ENCODE results near the gene NTPCR. TPM values are rescaled to one million over a fixed set of nuclear protein-coding genes. Genes with fewer than 3 reads are reported as not detected.

NTPCR gene
- total and polyA plus RNA-seq, 4 donors, result 31.2 to 66.2 (median 57.3) TPM

- 51% methylated on average over 2 of the region's 6 CpGs for WGBS (ENCODE audit: insufficient coverage)
- Histone ChIP-seq H3K4me3 (ENCODE audit: low read depth, low read length) (no peak overlapping the region), H3K36me3 (ENCODE audit: control insufficient read depth, insufficient read depth, low read length) (no peaks in the 10 kb centered on the region), H3K27ac (ENCODE audit: low read depth, low read length) (no peak overlapping the region), H3K4me1 (ENCODE audit: control insufficient read depth, insufficient read depth, low read length) (peaks cover 19% of the 10 kb centered on the region), H3K9me3 (ENCODE audit: control insufficient read depth, insufficient read depth, low read length) (no peaks in the 10 kb centered on the region), H3K27me3 (ENCODE audit: control insufficient read depth, insufficient read depth, low read length) (no peaks in the 10 kb centered on the region)
- DNase-seq (ENCODE audit: low read depth in 4 of 6, low spot score in 6 of 6), result no peak
Measured at GRCh38 chr1:233016798-233017197, 66.4 kb downstream of the NTPCR start.

DNA sequence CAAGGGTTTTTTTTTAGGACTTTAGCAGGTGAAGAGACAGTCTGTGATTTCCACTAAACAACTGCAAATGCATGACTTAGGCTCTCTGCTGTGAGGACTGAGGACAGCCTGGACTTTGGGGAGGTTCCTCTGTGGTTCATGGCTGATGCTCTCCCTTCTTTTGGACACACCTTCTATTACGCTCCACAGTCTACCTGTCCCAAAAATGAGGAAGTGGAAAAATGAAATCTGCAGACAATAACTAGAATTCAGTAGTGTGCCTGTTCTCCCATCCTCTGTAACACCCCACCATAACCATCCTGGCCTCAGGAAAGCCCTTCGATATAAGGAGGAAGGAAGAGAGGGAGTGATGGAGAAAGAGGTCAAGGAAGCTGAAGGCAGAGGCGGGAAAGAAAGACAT lies 68.7 kb downstream of the NTPCR start:
- H3K27ac ChIP-seq (ENCODE audit: low read depth, low read length), result no peak overlapping the region
- H3K9me3 ChIP-seq (ENCODE audit: control insufficient read depth, insufficient read depth, low read length), result no peaks in the 10 kb centered on the region
- peaks cover under 1% of the 10 kb centered on the region for H3K36me3 ChIP-seq (ENCODE audit: control insufficient read depth, insufficient read depth, low read length)
- 92% methylated on average over 1 of the region's 3 CpGs for WGBS (ENCODE audit: insufficient coverage)
- peaks cover 19% of the 10 kb centered on the region for H3K4me1 ChIP-seq (ENCODE audit: control insufficient read depth, insufficient read depth, low read length)
- DNase-seq (ENCODE audit: low read depth in 4 of 6, low spot score in 6 of 6), result no peak
- H3K27me3 ChIP-seq (ENCODE audit: control insufficient read depth, insufficient read depth, low read length), result no peaks in the 10 kb centered on the region
- no peak overlapping the region for H3K4me3 ChIP-seq (ENCODE audit: low read depth, low read length)

GRCh38 chr1:233019778-233020325 lies 69.4 kb downstream of the NTPCR start:
- DNase-seq (ENCODE audit: low read depth in 4 of 6, low spot score in 6 of 6), result peak in 2 of 6 donors; percentile 51
- Histone ChIP-seq H3K27ac (ENCODE audit: low read depth, low read length) (no peak overlapping the region), H3K27me3 (ENCODE audit: control insufficient read depth, insufficient read depth, low read length) (no peaks in the 10 kb centered on the region), H3K4me1 (ENCODE audit: control insufficient read depth, insufficient read depth, low read length) (peaks cover 19% of the 10 kb centered on the region), H3K4me3 (ENCODE audit: low read depth, low read length) (no peak overlapping the region), H3K9me3 (ENCODE audit: control insufficient read depth, insufficient read depth, low read length) (no peaks in the 10 kb centered on the region), H3K36me3 (ENCODE audit: control insufficient read depth, insufficient read depth, low read length) (peaks cover 3% of the 10 kb centered on the region)
- WGBS (ENCODE audit: insufficient coverage), result 27% methylated on average over 3 of the region's 12 CpGs

DNA sequence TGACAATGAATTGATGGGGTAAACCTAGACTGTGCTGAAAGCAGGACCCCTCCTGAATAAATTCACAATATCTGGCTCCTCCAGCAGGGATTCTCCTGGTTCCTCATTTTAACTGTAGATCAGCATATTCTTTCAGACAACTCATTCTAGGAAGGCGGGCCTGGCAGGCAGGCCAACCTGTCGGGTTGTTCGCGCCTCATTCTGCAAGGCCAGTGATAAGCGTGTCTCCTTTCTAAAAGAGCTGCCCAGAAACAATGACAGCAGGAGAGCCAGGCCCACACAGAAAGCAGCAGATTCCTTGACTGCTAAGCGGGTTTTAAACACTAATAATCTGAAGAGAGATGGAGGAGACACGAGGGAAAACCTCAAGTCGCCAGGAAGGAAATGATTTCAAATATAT lies 70.0 kb downstream of the NTPCR start:
- peaks cover 19% of the 10 kb centered on the region for H3K4me1 ChIP-seq (ENCODE audit: control insufficient read depth, insufficient read depth, low read length)
- DNase-seq (ENCODE audit: low read depth in 4 of 6, low spot score in 6 of 6), result peak in 2 of 6 donors; percentile 45 to 58
- 31% methylated on average over 5 of the region's 8 CpGs for WGBS (ENCODE audit: insufficient coverage)
- no peak overlapping the region for H3K27ac ChIP-seq (ENCODE audit: low read depth, low read length)
- H3K36me3 ChIP-seq (ENCODE audit: control insufficient read depth, insufficient read depth, low read length), result peaks cover 5% of the 10 kb centered on the region
- H3K9me3 ChIP-seq (ENCODE audit: control insufficient read depth, insufficient read depth, low read length), result no peaks in the 10 kb centered on the region
- no peaks in the 10 kb centered on the region for H3K27me3 ChIP-seq (ENCODE audit: control insufficient read depth, insufficient read depth, low read length)
- no peak overlapping the region for H3K4me3 ChIP-seq (ENCODE audit: low read depth, low read length)

DNA sequence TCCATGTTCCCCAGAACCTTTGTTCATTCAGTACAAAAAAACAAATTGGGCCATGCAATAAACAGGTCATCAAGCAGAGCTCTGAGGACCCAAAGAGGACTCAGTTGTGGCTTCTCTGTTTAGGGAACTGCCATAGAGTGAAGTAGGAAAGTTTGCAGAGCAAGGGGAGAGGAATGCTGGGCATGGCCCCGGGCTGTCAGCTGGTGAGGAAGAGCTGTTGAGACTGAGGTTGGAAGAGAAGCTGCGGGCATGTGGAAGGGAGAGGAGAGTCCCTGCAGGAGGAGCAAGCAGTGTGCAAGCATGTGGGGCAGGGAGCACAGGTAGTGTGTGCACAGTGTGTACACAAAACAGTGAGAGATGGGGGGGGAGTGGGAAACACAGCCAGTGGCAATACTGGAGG lies 71.8 kb downstream of the NTPCR start:
- H3K4me3 ChIP-seq (ENCODE audit: low read depth, low read length), result no peak overlapping the region
- no peaks in the 10 kb centered on the region for H3K9me3 ChIP-seq (ENCODE audit: control insufficient read depth, insufficient read depth, low read length)
- no peaks in the 10 kb centered on the region for H3K27me3 ChIP-seq (ENCODE audit: control insufficient read depth, insufficient read depth, low read length)
- H3K27ac ChIP-seq (ENCODE audit: low read depth, low read length), result no peak overlapping the region
- WGBS (ENCODE audit: insufficient coverage), result 96% methylated on average over 2 of the region's 2 CpGs
- DNase-seq (ENCODE audit: low read depth in 4 of 6, low spot score in 6 of 6), result no peak
- H3K36me3 ChIP-seq (ENCODE audit: control insufficient read depth, insufficient read depth, low read length), result peaks cover 5% of the 10 kb centered on the region
- H3K4me1 ChIP-seq (ENCODE audit: control insufficient read depth, insufficient read depth, low read length), result peaks cover 19% of the 10 kb centered on the region

- no peak for DNase-seq (ENCODE audit: low read depth in 4 of 6, low spot score in 6 of 6)
- H3K9me3 ChIP-seq (ENCODE audit: control insufficient read depth, insufficient read depth, low read length), result no peaks in the 10 kb centered on the region
- peaks cover 19% of the 10 kb centered on the region for H3K4me1 ChIP-seq (ENCODE audit: control insufficient read depth, insufficient read depth, low read length)
- no peak overlapping the region for H3K27ac ChIP-seq (ENCODE audit: low read depth, low read length)
- peaks cover 5% of the 10 kb centered on the region for H3K36me3 ChIP-seq (ENCODE audit: control insufficient read depth, insufficient read depth, low read length)
- no peaks in the 10 kb centered on the region for H3K27me3 ChIP-seq (ENCODE audit: control insufficient read depth, insufficient read depth, low read length)
- no peak overlapping the region for H3K4me3 ChIP-seq (ENCODE audit: low read depth, low read length)
- WGBS (ENCODE audit: insufficient coverage), result 89% methylated on average over 8 of the region's 9 CpGs
Measured at GRCh38 chr1:233024199-233024598, 73.8 kb downstream of the NTPCR start.

- 83% methylated on average over 8 of the region's 12 CpGs for WGBS (ENCODE audit: insufficient coverage)
Measured at GRCh38 chr1:233025157-233025556, 74.7 kb downstream of the NTPCR start.

GRCh38 chr1:233025567-233025966 lies 75.2 kb downstream of the NTPCR start:
- Histone ChIP-seq H3K4me1 (ENCODE audit: control insufficient read depth, insufficient read depth, low read length) (peaks cover 9% of the 10 kb centered on the region), H3K27me3 (ENCODE audit: control insufficient read depth, insufficient read depth, low read length) (no peaks in the 10 kb centered on the region), H3K9me3 (ENCODE audit: control insufficient read depth, insufficient read depth, low read length) (no peaks in the 10 kb centered on the region), H3K4me3 (ENCODE audit: low read depth, low read length) (no peak overlapping the region), H3K36me3 (ENCODE audit: control insufficient read depth, insufficient read depth, low read length) (peaks cover 5% of the 10 kb centered on the region), H3K27ac (ENCODE audit: low read depth, low read length) (no peak overlapping the region)
- no CpG with 5 or more reads among the region's 2 CpGs for WGBS (ENCODE audit: insufficient coverage)
- no peak for DNase-seq (ENCODE audit: low read depth in 4 of 6, low spot score in 6 of 6)

More at GRCh38 chr1:233025157-233025556, 74.7 kb downstream of the NTPCR start:
- H3K27ac ChIP-seq (ENCODE audit: low read depth, low read length), result no peak overlapping the region
- peak in 2 of 6 donors; percentile 38 to 77 for DNase-seq (ENCODE audit: low read depth in 4 of 6, low spot score in 6 of 6)
- H3K36me3 ChIP-seq (ENCODE audit: control insufficient read depth, insufficient read depth, low read length), result peaks cover 5% of the 10 kb centered on the region
- no peak overlapping the region for H3K4me3 ChIP-seq (ENCODE audit: low read depth, low read length)
- no peaks in the 10 kb centered on the region for H3K27me3 ChIP-seq (ENCODE audit: control insufficient read depth, insufficient read depth, low read length)
- H3K4me1 ChIP-seq (ENCODE audit: control insufficient read depth, insufficient read depth, low read length), result peaks cover 12% of the 10 kb centered on the region
- H3K9me3 ChIP-seq (ENCODE audit: control insufficient read depth, insufficient read depth, low read length), result no peaks in the 10 kb centered on the region

- Histone ChIP-seq H3K4me3 (ENCODE audit: low read depth, low read length) (no peak overlapping the region), H3K36me3 (ENCODE audit: control insufficient read depth, insufficient read depth, low read length) (peaks cover 5% of the 10 kb centered on the region), H3K9me3 (ENCODE audit: control insufficient read depth, insufficient read depth, low read length) (no peaks in the 10 kb centered on the region), H3K27me3 (ENCODE audit: control insufficient read depth, insufficient read depth, low read length) (no peaks in the 10 kb centered on the region), H3K4me1 (ENCODE audit: control insufficient read depth, insufficient read depth, low read length) (no peaks in the 10 kb centered on the region), H3K27ac (ENCODE audit: low read depth, low read length) (no peak overlapping the region)
- WGBS (ENCODE audit: insufficient coverage), result 85% methylated on average over 5 of the region's 5 CpGs
- DNase-seq (ENCODE audit: low read depth in 4 of 6, low spot score in 6 of 6), result no peak
Measured at GRCh38 chr1:233027046-233027445, 76.6 kb downstream of the NTPCR start.

- Histone ChIP-seq H3K4me1 (ENCODE audit: control insufficient read depth, insufficient read depth, low read length) (no peaks in the 10 kb centered on the region), H3K4me3 (ENCODE audit: low read depth, low read length) (no peak overlapping the region), H3K27me3 (ENCODE audit: control insufficient read depth, insufficient read depth, low read length) (no peaks in the 10 kb centered on the region), H3K36me3 (ENCODE audit: control insufficient read depth, insufficient read depth, low read length) (no peaks in the 10 kb centered on the region), H3K27ac (ENCODE audit: low read depth, low read length) (no peak overlapping the region), H3K9me3 (ENCODE audit: control insufficient read depth, insufficient read depth, low read length) (no peaks in the 10 kb centered on the region)
- no peak for DNase-seq (ENCODE audit: low read depth in 4 of 6, low spot score in 6 of 6)
- WGBS (ENCODE audit: insufficient coverage), result 76% methylated on average over 2 of the region's 3 CpGs
Measured at GRCh38 chr1:233031521-233031920, 81.1 kb downstream of the NTPCR start.
